HG02798 (cell line): Measurements from ENCODE around the gene SLC16A6.
"Not testable (repeated sequence)": the region's sequence is repeated elsewhere in the genome, so short reads cannot be mapped to it uniquely, and the experiment has no call there.

Source experiments
- ATAC-seq: cut with Tn5 transposase; IDR thresholded peaks from one replicate; pipeline ENCODE4 v1.9.1; 2021; ENCODE audit warnings: mild to moderate bottlenecking; ENCODE audit not compliant: unreplicated experiment, poor library complexity

Gene SLC16A6, protein sequence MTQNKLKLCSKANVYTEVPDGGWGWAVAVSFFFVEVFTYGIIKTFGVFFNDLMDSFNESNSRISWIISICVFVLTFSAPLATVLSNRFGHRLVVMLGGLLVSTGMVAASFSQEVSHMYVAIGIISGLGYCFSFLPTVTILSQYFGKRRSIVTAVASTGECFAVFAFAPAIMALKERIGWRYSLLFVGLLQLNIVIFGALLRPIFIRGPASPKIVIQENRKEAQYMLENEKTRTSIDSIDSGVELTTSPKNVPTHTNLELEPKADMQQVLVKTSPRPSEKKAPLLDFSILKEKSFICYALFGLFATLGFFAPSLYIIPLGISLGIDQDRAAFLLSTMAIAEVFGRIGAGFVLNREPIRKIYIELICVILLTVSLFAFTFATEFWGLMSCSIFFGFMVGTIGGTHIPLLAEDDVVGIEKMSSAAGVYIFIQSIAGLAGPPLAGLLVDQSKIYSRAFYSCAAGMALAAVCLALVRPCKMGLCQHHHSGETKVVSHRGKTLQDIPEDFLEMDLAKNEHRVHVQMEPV

DNA sequence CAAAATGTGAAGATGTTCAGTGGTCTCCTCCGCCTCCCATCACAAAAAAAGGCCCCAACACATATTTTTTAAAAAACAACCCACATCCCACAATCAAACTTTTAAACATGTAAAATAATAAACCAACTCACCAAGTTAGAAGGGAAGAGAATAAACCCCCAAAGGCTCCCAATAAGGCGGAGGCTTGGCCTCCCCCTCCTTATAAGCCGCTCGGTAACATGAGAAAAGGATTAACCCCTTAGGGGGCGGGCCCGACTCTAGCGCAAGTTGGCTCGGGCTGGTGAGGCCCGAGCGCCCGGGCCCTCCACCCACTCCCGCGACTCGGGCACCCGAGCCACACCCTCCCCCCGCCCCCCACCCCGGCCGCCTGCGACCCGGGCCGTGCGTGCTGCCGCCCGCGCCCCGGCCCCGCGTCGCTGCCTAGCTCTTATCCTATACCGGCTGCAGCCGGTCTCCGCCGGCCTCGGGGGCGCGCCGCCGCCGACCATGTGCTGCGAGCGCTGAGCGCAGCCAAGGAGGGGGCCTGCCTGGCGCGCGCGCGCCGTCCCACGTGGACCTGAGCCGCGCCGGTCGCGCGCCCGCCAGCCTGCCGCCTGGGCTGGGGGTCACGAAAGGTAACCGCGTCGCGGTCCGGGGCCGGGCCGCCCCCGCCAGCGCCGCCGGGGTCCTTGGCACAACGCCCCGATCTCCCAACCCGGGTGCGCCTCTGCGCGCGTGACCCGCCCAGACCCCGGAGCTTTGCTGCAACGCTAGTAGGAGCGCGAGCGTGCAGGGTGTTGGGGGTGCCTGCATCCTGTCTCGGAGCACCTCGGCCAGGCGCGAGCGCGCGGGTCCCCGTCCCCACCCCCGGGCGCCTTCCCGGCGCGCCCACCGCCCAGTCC lies at the start of gene SLC16A6, which contains the start of gene ARSG:
Gene SLC16A6, minus strand, starts transcription at position 173 of the 881 bp plus-strand sequence. CDS start 12,807 bp downstream, outside the sequence.
Gene ARSG, plus strand, starts transcription at position 541 of the 881 bp plus-strand sequence. CDS start 15,999 bp downstream, outside the sequence.
- peak; percentile 64 for ATAC-seq

DNA sequence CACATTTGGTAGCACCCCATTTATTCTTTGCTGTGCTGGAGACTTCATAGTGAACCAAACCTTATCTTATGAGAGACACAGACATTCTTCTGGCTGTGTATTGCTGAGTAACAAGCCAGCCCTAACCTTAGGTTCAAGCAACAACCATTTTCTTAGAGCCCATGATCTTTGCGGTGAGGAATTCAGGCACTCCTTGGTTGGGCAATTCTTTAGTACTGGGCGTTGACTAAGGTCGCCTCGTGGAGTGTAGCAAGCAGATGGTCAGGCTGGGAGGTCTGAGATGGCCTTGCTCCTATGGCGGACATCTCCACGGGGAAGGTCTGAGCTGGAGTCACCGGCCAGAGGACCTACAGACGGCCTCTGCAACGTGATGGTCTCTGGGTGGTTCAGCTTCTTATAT lies 43.5 kb upstream of the SLC16A6 start:
- ATAC-seq = no peak

DNA sequence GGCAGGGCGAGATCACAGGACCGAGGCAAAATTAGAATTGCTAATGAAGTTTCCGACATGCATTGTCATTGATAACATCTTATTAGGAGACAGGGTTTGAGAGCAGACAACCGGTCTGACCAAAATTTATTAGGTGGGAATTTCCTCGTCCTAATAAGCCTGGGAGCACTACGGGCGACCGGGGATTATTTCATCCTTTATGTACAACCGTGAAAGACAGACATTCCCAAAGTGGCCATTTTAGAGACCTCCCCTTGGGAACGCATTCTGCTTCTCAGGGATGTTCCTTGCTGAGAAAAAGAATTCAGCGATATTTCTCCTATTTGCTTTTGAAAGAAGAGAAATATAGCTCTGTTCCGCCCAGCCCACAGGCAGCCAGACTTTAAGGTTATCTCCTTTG lies 41.0 kb upstream of the SLC16A6 start:
- not testable (repeated sequence) for ATAC-seq

DNA sequence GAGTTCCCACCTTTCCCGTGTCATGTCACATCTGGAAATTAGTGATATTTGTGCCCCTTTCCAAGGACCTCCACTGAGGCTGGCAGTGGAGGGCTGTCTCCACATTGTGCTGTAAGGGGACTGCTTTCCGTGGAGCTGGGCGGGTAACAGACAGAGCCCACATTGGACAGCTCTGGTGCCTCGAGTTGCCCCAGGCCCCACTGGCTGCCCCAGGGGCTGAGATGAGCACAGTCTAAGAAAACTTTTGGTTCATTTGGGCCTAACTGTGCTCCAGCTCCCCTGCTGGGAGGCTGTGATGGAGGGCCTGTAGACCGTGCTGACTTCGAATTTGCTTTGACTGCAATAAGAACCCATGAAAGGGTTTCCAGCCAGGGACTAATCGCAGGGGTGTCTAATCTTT lies 38.4 kb upstream of the SLC16A6 start:
- no peak for ATAC-seq

DNA sequence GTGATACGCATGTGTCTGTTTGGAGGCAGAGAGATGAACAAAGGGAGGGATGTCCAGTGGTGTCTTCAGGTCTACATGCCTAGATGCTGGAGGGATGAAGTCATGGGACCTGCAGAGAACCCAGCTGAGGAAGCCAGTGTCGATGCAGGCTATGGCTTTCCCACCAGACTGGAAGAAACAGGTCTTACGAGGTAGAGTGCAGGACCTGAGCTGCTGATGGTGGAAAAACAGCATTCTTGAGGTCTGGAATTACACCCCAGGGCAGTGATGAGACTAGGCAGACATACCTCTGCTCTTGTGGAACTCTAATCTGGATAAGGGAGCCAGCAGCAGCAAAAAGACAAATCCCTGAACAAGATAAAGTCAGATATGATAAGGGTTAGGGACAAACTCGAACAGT lies 37.7 kb upstream of the SLC16A6 start:
- ATAC-seq = no peak

DNA sequence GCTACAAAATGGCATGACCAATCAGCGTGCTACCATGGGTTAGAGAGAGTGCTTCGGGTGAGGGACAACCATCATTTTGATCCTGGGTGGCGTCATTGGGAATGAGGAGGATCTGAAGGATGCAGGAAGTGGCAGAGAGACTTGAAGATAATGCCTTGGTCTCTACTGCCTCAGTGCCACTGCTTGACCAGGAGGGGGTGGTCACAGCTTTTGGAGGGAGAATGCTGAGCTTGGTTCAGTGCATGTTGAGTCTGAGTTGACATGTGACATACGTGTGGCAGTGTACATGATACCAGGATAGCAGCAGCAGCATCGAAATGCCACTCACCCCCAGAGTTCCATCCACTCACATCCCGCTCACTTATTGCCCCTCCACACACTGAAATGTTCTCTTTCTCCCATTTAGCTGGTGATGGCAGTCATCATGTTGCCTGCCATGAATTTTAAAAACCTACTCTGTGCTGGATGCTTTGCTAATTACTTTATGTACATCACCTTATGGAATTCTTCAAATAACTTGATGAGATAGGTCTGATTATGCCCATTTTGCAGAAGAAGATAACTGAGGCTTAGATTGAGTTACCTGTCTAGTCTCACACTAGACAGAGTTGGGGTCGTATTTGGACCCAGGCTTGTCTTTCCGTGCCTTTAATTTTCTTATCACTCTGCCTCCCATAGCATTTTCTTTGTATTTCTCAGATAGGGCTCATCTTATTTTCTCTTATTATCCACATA lies 37.1 kb upstream of the SLC16A6 start:
- ATAC-seq = no peak

DNA sequence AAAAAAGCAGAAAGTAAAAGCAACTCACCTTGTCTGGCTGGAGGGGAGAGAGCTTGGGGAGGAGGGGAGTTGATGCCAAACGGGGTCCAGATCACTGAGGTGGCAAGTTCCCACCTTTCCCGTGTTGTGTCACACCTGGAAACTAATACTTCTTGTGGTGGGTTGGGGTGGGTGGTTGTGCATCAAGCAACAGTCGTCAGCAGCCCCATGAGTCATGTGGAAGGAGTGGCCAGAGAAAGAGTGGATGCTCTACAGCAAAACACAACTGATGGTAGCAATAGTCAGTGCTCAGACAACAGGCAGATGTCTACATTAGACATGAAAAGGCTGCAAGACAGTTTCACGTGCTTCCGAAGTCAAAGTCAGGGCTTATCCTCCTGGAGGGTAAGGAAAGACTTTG lies 35.8 kb upstream of the SLC16A6 start:
- ATAC-seq = no peak

DNA sequence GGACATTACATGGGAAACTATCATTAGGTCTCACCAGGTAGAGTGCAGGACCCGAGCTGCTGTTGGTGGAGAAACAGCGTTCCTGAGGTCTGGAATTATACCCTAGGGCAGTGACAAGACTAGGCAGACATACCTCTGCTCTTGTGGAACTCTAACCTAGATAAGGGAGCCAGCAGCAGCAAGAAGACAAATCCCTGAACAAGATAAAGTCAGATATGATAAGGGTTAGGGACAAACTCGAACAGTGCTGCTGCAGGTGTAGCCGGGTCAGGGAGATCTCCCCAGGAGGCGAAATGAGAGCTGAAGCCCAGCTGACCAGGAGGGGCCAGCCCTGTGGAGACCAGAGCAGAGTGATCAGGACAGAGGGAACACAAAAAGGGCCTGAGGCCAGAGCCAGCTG lies 35.0 kb upstream of the SLC16A6 start:
- ATAC-seq = no peak

DNA sequence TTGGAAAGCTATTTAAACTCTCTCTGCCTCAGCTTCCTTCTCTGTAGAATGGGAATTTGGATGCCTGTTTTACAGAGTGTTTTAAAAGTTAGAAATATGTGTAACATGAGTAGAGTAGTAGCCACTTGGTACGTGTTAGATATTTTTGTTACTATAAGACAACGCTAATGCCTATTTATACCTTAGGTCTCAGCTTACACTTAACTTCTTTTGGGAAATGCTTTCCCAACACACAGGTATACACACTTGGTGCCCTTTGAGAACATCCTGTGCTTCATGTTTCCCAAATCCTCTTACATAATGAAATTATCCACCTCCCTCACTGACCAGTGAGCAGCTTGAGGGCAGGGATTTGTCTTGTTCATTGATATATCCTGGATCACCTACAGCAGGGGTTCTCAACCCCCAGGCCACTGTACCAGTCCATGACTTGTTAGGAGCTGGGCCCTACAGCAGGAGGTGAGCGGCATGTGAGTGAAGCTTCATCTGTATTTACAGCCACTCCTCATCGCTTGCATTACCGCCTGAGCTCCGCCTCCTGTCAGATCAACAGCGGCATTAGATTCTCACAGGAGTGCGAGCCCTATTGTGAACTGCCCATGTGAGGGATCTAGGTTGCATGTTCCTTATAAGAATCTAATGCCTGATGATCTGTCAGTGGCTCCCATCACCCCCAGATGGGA lies 33.9 kb upstream of the SLC16A6 start:
- ATAC-seq = no peak

DNA sequence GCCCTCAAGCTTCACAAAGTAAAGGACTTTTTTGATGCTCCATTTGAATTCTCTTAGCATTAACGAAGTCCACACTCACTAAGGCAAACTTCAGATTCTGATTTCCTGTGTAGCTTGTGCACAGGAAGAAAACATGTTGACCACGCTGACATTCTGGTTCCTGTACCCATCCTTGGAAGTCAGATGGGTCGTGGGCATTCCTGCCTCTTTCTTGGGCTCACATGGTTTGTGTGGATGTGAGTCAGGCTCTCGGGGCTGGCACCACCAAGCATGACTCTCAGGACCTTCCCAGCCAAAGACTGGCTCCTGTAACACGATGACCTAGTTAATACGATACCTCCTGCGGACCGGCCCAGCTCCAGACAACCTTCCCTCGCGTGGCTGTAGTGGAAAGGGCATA lies 33.2 kb upstream of the SLC16A6 start:
- ATAC-seq = no peak

DNA sequence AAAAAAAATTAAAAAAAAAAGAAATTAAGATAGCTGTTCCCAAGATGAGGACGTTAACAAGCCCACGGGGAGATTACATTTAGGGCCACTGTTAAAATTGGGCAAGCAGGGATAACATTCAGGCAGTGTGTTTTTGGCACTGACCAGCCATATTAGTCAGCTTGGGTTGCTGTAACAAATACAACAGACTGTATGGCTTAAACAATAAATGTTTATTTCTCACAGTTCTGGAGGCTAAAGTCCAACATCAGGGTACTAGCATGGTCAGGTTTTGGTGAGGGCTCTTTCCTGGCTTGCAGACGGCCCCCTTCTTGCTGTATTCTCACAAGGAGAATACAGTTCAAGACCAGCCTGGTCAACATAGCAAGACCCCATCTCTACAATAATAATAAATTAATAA lies 31.7 kb upstream of the SLC16A6 start:
- ATAC-seq = no peak

DNA sequence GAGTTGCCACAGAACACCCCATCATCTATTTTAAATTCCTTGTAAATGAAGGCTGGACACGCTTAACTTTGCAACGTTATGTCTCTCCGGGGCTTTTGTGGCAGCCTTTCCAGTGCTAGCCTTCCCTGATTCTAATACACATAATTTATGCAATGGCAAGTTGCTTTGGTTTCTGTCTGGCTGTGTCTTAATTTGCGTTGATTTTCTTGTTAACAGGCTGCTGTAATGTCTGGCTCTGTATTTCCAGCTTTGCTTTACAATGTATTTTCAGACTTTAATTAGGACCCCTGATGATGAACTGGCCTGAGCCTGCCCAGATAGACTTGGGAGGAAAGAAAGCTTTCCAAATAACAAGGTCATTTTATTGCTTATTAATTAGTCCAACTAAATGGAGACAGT lies 30.6 kb upstream of the SLC16A6 start:
- ATAC-seq = no peak

DNA sequence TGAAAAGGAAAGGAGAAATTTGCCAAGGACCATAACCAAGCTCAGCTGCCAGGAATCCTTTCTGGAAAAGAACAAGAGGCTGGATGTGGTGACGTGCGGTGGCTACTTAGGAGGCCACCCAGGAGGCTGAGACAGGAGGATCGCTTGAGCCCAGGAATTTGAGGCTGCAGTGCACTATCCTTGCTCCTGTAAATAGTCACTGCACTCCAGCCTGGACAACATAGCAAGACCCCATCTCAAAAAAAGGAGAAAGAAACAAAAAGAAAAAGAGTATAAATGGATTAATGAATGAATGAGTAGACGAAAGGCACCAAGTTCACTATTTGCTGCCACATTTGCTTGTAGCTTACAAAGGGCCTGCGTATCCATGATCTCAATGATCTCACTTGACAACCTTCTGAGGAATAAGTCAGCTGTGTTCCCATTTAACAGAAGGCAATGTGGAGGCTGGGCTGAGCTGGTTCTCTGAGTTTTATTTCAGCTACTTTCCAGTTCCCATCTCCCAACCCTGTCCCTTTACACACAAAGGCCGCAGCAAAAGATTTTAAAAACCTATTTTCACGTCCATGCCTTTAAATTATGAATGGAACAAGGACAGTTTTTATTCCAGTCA lies 30.1 kb upstream of the SLC16A6 start:
- ATAC-seq = no peak

DNA sequence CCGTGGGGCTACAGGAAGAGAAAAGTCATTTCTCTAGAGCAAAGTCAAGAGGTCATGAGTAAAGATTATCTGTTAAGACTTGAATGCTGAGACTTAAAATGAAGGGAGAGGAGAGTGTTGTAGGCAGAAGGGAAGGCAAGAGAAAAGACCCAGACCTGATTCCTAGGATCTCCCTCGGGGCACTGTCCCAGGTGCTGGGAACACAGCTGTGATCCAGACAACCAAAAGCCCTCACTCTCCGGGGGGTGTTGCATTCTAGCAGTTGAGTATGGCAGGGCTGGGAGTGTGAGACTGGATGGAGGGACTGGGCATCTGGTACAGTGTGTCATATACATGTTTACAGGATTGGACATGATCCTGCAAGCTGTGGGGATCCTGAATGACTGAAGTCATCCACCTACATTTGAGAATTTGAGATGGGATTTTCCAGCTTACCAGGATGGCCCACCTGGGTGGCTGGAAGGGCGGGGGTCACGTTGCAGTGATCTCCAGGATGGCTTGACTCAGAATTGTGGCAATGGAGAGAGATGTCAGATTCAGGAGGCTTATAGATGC lies 29.5 kb upstream of the SLC16A6 start:
- no peak for ATAC-seq

DNA sequence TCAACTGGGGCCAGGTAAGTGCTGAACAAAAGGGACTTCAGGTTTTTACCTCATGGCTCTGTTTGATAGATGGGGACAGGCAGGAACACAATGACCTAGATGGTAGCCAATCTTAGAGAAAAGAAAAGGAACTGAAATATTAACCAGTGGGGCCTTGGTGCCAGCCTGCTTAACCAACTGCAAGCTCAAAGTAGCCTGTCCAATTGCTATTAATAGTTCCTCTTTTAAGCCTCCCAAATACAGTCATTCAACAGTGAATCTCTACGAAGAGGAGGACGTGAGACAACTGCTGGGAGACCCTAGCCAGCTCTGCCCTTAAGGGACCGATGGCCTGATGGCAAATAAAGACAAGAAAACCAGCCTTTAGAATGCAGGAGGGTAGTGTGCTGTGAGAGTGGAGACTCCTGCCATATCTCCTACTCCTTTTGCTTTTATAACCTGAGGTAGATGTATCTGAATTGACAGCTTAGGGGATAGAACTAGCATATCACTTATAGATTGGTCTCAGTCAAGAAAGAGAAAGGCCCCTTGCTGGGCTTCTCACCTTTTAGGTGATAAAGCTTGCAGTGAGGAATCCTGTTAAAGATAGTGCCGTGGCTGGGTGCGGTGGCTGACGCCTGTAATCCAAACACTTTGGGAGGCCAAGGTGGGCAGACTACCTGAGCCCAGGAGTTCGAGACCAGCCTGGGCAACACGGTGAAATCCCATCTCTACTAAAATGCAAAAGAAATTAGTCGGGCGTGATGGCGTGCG lies 28.7 kb upstream of the SLC16A6 start:
- no peak for ATAC-seq

DNA sequence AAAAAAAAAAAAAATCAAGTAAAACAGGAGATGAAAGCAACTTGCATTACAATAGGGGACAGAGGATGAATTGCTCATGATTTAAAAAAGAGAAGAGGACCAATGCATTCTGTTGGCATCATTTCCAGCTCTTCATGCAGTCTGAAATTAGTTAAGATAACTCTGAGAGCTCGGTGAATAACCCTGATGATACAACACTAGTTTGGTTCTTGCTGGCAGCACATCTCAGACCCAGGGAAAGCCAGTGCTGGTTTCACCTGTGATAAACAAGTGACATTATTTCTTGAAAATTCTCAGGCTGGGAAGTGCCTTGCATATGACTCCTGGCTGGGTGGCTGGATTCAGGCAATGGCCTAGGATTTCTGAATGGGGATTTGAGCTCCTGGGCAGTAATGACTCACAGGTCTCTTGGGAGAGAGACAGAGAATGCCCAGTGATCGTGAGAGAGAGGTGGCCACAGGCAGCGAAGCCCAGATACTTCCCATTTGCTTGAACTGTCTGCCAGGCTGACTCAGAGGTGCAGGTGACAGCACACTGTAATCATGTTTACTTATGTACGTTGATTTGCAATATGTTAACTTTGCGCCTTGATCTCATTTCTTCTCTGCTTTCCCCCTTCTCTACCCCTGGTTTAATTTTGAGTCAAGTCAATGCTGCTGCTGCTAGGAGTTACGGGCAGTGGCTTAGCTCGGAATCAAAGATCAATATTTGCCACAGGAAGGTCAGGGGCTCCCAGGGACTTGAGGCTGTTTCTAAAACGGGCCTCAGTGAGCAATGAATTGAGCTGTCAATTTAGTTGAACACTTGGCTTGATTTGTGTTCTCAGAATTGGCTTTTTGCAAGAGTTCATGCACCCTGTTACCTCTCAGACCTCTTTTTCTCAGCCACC lies 27.4 kb upstream of the SLC16A6 start:
- no peak for ATAC-seq

DNA sequence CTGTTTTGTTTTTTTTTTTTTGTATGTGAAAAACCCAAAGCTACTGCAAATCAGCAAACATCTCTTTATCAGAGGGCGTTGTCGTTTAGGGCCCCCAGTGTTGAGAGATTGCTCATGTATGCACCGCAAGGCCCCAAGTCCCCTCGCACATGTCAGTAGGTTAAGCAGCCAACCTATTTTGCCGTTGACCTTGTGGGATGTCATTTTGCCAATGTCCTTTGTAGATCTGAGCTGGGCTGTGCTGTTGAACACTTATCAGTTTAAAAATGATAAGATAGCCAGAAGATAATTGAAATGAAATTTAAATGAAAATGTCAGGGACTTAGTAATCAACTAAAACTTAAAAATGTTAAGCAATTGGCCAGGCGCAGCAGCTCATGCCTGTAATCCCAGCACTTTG lies 26.5 kb upstream of the SLC16A6 start:
- no peak for ATAC-seq
